NCI-H446 (cell line): ENCODE results near the gene LRRC4.

Experiments
- DNase-seq, 2 experiments: peaks; one replicate each; lab custom pipeline; 2025; lab: John Stamatoyannopoulos, UW

Gene LRRC4

GRCh38 chr7:128031901-128032604 is 816 bp upstream of the LRRC4 start:
- no peak for DNase-seq

GRCh38 chr7:128030263-128030653 is 979 bp downstream of the LRRC4 start:
- no peak for DNase-seq

- no peak for DNase-seq
Measured at GRCh38 chr7:128029405-128029995, 1.7 kb downstream of the LRRC4 start.

GRCh38 chr7:128027485-128027980 is 3.7 kb downstream of the LRRC4 start:
- DNase-seq, result no peak

GRCh38 chr7:128026551-128026950 is 4.7 kb downstream of the LRRC4 start:
- no peak for DNase-seq

- no peak for DNase-seq
Measured at GRCh38 chr7:128025819-128026218, 5.4 kb downstream of the LRRC4 start.

- DNase-seq, result no peak
Measured at GRCh38 chr7:128025380-128025779, 5.9 kb downstream of the LRRC4 start.

- DNase-seq, result no peak
Measured at GRCh38 chr7:128024151-128024550, 7.1 kb downstream of the LRRC4 start.

- no peak for DNase-seq
Measured at GRCh38 chr7:128022631-128023532, 8.4 kb downstream of the LRRC4 start.

GRCh38 chr7:128021366-128021765 is 9.9 kb downstream of the LRRC4 start:
- DNase-seq, result no peak

- no peak for DNase-seq
Measured at GRCh38 chr7:128020159-128020558, 11.1 kb downstream of the LRRC4 start.

GRCh38 chr7:128019288-128019687 is 11.9 kb downstream of the LRRC4 start:
- DNase-seq, result no peak

- peak; percentile 5 to 70 for DNase-seq
Measured at GRCh38 chr7:128017862-128018845, 13.1 kb downstream of the LRRC4 start.

GRCh38 chr7:128017460-128017859 is 13.8 kb downstream of the LRRC4 start:
- no peak for DNase-seq

GRCh38 chr7:128014811-128015210 is 16.4 kb downstream of the LRRC4 start:
- peak in 1 of 2 experiments; percentile 79 for DNase-seq

- no peak for DNase-seq
Measured at GRCh38 chr7:128011131-128011661, 20.0 kb downstream of the LRRC4 start.

- no peak for DNase-seq
Measured at GRCh38 chr7:128010391-128011127, 20.7 kb downstream of the LRRC4 start.

GRCh38 chr7:128008744-128009143 is 22.5 kb downstream of the LRRC4 start:
- no peak for DNase-seq

- no peak for DNase-seq
Measured at GRCh38 chr7:128008141-128008540, 23.1 kb downstream of the LRRC4 start.

- peak in 1 of 2 experiments; percentile 60 for DNase-seq
Measured at GRCh38 chr7:128007303-128007680, 23.9 kb downstream of the LRRC4 start.
